GM12878 (cell line): Measurements from ENCODE around the gene RAD51. TPM values are rescaled to one million over a fixed set of nuclear protein-coding genes. Genes with fewer than 3 reads are reported as not detected.

Source experiments
- ATF3 ChIP-seq: IDR thresholded peaks from 2 replicates; pipeline ENCODE4 v1.6.1; 2011; ENCODE audit warnings: low read depth, mild to moderate bottlenecking, low read length, moderate library complexity, borderline replicate concordance; ENCODE audit errors: extremely low read depth
- BCL11A ChIP-seq: IDR thresholded peaks from 2 replicates; pipeline ENCODE4 v1.6.1; 2011; ENCODE audit warnings: low read depth, low read length
- BCL3 ChIP-seq: IDR thresholded peaks from 2 replicates; pipeline ENCODE4 v1.6.1; 2011; ENCODE audit warnings: borderline replicate concordance, low read depth, mild to moderate bottlenecking, moderate library complexity, low read length; ENCODE audit not compliant: insufficient read depth, poor library complexity, severe bottlenecking
- CBFB ChIP-seq: IDR thresholded peaks from 2 replicates; pipeline ENCODE4 v1.6.1; 2016; ENCODE audit warnings: antibody characterized with exemption, low read depth
- CBX3 ChIP-seq: fragments of 200-600 bp; sonication (generic); IDR thresholded peaks from 2 replicates; pipeline ENCODE4 v1.6.1; 2016; ENCODE audit warnings: low read depth, borderline replicate concordance
- CHD4 ChIP-seq: fragments of 200-600 bp; sonication (generic); IDR thresholded peaks from 2 replicates; pipeline ENCODE4 v1.6.1; 2016; ENCODE audit warnings: mild to moderate bottlenecking
- CREB1 ChIP-seq: IDR thresholded peaks from 2 replicates; pipeline ENCODE4 v1.6.1; 2012; ENCODE audit warnings: low read depth, mild to moderate bottlenecking, inconsistent platforms
- CTCF ChIP-seq, 3 experiments: IDR thresholded peaks in 2 of 3; conservative IDR thresholded peaks in 1 of 3; 2 replicates each; pipeline ENCODE4 v1.5.1; 2011; ENCODE audit warnings: low read depth in 3 of 3, low read length in 3 of 3, mild to moderate bottlenecking in 3 of 3, control low read depth in 2 of 3, moderate library complexity in 2 of 3, inconsistent platforms in 1 of 3, mixed read lengths in 1 of 3; ENCODE audit not compliant: control insufficient read depth in 2 of 3, insufficient read depth in 1 of 3; ENCODE audit errors: extremely low read depth in 1 of 3
- DPF2 ChIP-seq: fragments of 450-650 bp; IDR thresholded peaks from 2 replicates; pipeline ENCODE4 v1.6.1; 2017; ENCODE audit warnings: mild to moderate bottlenecking
- E2F8 ChIP-seq: fragments of 450-650 bp; IDR thresholded peaks from 2 replicates; pipeline ENCODE4 v1.6.1; 2018; ENCODE audit warnings: mild to moderate bottlenecking, low read depth, moderate library complexity; ENCODE audit not compliant: partially characterized antibody
- ESRRA ChIP-seq: IDR thresholded peaks from 2 replicates; pipeline ENCODE4 v1.6.1; 2012; ENCODE audit warnings: mild to moderate bottlenecking, low read length, improper control_type of control experiment
- GABPA ChIP-seq: IDR thresholded peaks from 2 replicates; pipeline ENCODE4 v1.6.1; 2014; ENCODE audit warnings: antibody characterized with exemption, low read depth, mild to moderate bottlenecking, inconsistent platforms
- KLF5 ChIP-seq: fragments of 450-650 bp; IDR thresholded peaks from 2 replicates; pipeline ENCODE4 v1.6.1; 2014; ENCODE audit warnings: mild to moderate bottlenecking; ENCODE audit not compliant: partially characterized antibody
- MEF2B ChIP-seq: fragments of 450-650 bp; IDR thresholded peaks from 2 replicates; pipeline ENCODE4 v1.6.1; 2018; ENCODE audit warnings: mild to moderate bottlenecking, moderate library complexity; ENCODE audit not compliant: partially characterized antibody, poor library complexity, severe bottlenecking
- MYC ChIP-seq: IDR thresholded peaks from 2 replicates; pipeline ENCODE4 v1.6.1; 2011; ENCODE audit warnings: mild to moderate bottlenecking, low read length, moderate library complexity, inconsistent platforms; ENCODE audit not compliant: insufficient read depth, insufficient replicate concordance, insufficient read length, severe bottlenecking
- RB1 ChIP-seq: fragments of 450-650 bp; formaldehyde crosslinking; IDR thresholded peaks from 2 replicates; pipeline ENCODE4 v1.6.1; 2017; ENCODE audit warnings: mild to moderate bottlenecking, borderline replicate concordance
- SIX5 ChIP-seq: IDR thresholded peaks from 2 replicates; pipeline ENCODE4 v1.6.1; 2011; ENCODE audit warnings: mild to moderate bottlenecking, low read depth, low read length, moderate library complexity; ENCODE audit not compliant: severe bottlenecking
- SMAD5 ChIP-seq: IDR thresholded peaks from 2 replicates; pipeline ENCODE4 v1.6.1; 2016; ENCODE audit warnings: antibody characterized with exemption, low read depth
- TARDBP ChIP-seq: IDR thresholded peaks from 2 replicates; pipeline ENCODE4 v1.6.1; 2016; ENCODE audit warnings: borderline replicate concordance
- TBL1XR1 ChIP-seq: IDR thresholded peaks from 2 replicates; pipeline ENCODE4 v1.6.1; 2012; ENCODE audit warnings: low read depth, low read length, improper control_type of control experiment
- WRNIP1 ChIP-seq: IDR thresholded peaks from 2 replicates; pipeline ENCODE4 v1.6.1; 2011; ENCODE audit warnings: low read depth, low read length, improper control_type of control experiment, borderline replicate concordance
- ZNF24 ChIP-seq: fragments of 450-650 bp; IDR thresholded peaks from 2 replicates; pipeline ENCODE4 v1.6.1; 2017; ENCODE audit warnings: antibody characterized with exemption, mild to moderate bottlenecking
- ZNF384 ChIP-seq: IDR thresholded peaks from 2 replicates; pipeline ENCODE4 v1.6.1; 2012; ENCODE audit warnings: low read depth, mild to moderate bottlenecking, low read length, improper control_type of control experiment, borderline replicate concordance
- polyA plus RNA-seq, 11 experiments: library from polyadenylated mRNA; depleted of rRNA in 4 of 11; unstranded in 6 of 11; stranded (reverse) in 5 of 11; fragments of >200 nt; fragmentation: Nextera tagmentation in 4 of 11; fragmentation: Illumina TruSeq in 1 of 11; extraction: Ambion mirVana in 4 of 11; extraction: Trizol in 1 of 11; gene quantifications; 1 replicate in 1 of 11; 2 replicates in 10 of 11; pipeline versions ENCODE4 v1.2.1 to v1.2.3, GENCODE V29; 2011 to 2016; ENCODE audit warnings: inconsistent platforms in 2 of 11, missing spikeins in 2 of 11, low read depth in 1 of 11
- total RNA-seq, 4 experiments: library from RNA; depleted of rRNA in 3 of 4; stranded (reverse); fragments of >200 nt in 3 of 4; fragmentation: Illumina TruSeq in 1 of 4; extraction: Trizol in 1 of 4; gene quantifications; 2 replicates each; pipeline versions ENCODE4 v1.2.1 to v1.2.3, GENCODE V29; 2013 to 2021

The RAD51 gene
- total and polyA plus RNA-seq, 10 of the 15 experiments (the other 5 are each of a cell fraction or from before 2014, with no cell fraction given) = 13.1 to 55.0 (median 30.6) TPM

- 0 out of 2 replicates have a peak, but pooled peaks have one; percentile 20 for TF ChIP-seq DPF2
- no peak for TF ChIP-seq ZNF24
- peak; percentile 90 for TF ChIP-seq MYC
- peak; percentile 25 for TF ChIP-seq MEF2B
- 0 out of 2 replicates have a peak, but pooled peaks have one; percentile 3 for TF ChIP-seq ATF3
- TF ChIP-seq SIX5 = peak; percentile 84
- no peak for TF ChIP-seq CHD4
- no peak; the same call in 1 of the 2 replicates for TF ChIP-seq GABPA
- TF ChIP-seq CREB1 = peak; percentile 90
- TF ChIP-seq WRNIP1 = no peak
- TF ChIP-seq KLF5 = peak; percentile 65
- TF ChIP-seq TARDBP = no peak
- no peak for TF ChIP-seq ZNF384
- TF ChIP-seq CBX3 = no peak
- TF ChIP-seq ESRRA = no peak
- no peak for TF ChIP-seq SMAD5
- no peak for TF ChIP-seq BCL11A
- peak; percentile 51; the same call in 1 of the 2 replicates for TF ChIP-seq CBFB
- peak; percentile 84; the same call in 1 of the 2 replicates for TF ChIP-seq RB1
- peak; percentile 58; the same call in 1 of the 2 replicates for TF ChIP-seq TBL1XR1
- TF ChIP-seq BCL3 = peak; percentile 56
- TF ChIP-seq CTCF (IDR thresholded peaks at IDR 0.05 in 2 of 3, conservative IDR thresholded peaks at IDR 0.05 in 1 of 3; ENCODE audit: control insufficient read depth in 2 of 3, extremely low read depth in 1 of 3, insufficient read depth in 1 of 3, low read depth in 3 of 3, low read length in 3 of 3) = no peak
- TF ChIP-seq E2F8 = peak; percentile 98
Observed at GRCh38 chr15:40694688-40695468, at the start of gene RAD51 (continued).
